ENCODE measurements around the gene NFIA. TPM values are rescaled to one million over a fixed set of nuclear protein-coding genes. Genes with fewer than 3 reads are reported as not detected.

The NFIA gene
- total RNA-seq, 1 experiment from 2014 or later, result 65.4 TPM

DNA sequence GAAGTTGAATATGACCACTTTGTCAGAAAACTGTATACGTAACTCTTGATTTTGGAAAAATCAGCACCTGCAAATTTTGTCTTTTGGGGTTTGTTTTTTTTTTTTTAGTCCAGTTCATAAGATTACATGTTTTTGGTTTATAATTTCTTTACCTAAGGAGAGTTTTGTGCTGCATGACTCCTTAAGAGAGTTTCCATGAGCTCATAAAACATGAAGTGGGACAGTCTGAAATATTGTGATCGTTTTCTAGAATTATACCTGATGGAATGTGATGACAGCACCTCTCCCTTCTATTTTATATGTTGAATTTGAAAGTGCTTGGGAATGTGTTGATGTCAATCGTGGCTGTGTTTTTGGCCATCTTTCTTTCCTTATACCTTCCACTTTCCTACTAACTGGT is 158.5 kb downstream of the NFIA start:
- BruUV-seq (replicated peaks), result no TSS peak
- TF ChIP-seq EZH2 (IDR thresholded peaks at IDR 0.05; ENCODE audit: borderline replicate concordance, low read depth, low read length, poor library complexity, severe bottlenecking), result no peak
- TF ChIP-seq, protein P1, sequence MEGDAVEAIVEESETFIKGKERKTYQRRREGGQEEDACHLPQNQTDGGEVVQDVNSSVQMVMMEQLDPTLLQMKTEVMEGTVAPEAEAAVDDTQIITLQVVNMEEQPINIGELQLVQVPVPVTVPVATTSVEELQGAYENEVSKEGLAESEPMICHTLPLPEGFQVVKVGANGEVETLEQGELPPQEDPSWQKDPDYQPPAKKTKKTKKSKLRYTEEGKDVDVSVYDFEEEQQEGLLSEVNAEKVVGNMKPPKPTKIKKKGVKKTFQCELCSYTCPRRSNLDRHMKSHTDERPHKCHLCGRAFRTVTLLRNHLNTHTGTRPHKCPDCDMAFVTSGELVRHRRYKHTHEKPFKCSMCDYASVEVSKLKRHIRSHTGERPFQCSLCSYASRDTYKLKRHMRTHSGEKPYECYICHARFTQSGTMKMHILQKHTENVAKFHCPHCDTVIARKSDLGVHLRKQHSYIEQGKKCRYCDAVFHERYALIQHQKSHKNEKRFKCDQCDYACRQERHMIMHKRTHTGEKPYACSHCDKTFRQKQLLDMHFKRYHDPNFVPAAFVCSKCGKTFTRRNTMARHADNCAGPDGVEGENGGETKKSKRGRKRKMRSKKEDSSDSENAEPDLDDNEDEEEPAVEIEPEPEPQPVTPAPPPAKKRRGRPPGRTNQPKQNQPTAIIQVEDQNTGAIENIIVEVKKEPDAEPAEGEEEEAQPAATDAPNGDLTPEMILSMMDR (conservative IDR thresholded peaks at IDR 0.05; ENCODE audit: low read depth, low read length), result no peak
- Histone ChIP-seq H3K4me3 (ENCODE audit: low read depth, low read length, poor library complexity, severe bottlenecking) (no peak overlapping the region), H3K4me1 (ENCODE audit: insufficient read depth, low read length, poor library complexity, severe bottlenecking) (peaks cover 57% of the 10 kb centered on the region), H3K27me3 (replicated peaks; ENCODE audit: insufficient read depth, low read depth, low read length, poor library complexity) (no peaks in the 10 kb centered on the region), H3K9me3 (ENCODE audit: low read depth, low read length, poor library complexity, severe bottlenecking) (no peaks in the 10 kb centered on the region), H3K36me3 (ENCODE audit: insufficient read depth, low read length, poor library complexity, severe bottlenecking) (no peaks in the 10 kb centered on the region), H3K27ac (ENCODE audit: low read depth, low read length, poor library complexity, severe bottlenecking) (no peak overlapping the region)
- intact Hi-C loops (cut with micrococcal nuclease; ENCODE audit: unreplicated experiment), result no loop called here
- POLR2A ChIA-PET (ENCODE audit: low non-redundant PET), result no interaction called here
- DNase-seq (ENCODE audit: low spot score), result no peak
- CTCF ChIA-PET, result no interaction called here

DNA sequence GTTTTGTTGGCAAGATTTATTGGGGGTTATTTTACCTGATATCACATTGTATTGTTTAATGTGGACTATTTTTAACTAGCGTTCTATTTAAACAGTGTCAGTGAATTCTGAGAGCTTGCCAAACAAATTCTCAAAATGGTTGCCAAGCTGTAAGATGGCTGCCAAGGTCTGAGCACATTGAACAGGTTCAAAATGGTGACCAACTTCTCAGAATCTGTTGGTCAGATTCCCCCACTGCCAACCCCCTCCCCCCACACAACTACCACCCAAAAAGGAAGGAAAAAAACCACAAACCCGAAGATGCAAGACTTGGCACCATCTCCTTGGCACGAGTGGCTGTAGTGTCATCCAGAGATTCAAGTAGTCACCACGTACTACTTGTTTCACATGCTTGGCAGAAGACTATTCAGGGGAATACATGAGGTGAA is 159.1 kb downstream of the NFIA start:
- Histone ChIP-seq H3K27me3 (replicated peaks; ENCODE audit: insufficient read depth, low read depth, low read length, poor library complexity) (no peaks in the 10 kb centered on the region), H3K9me3 (ENCODE audit: low read depth, low read length, poor library complexity, severe bottlenecking) (no peaks in the 10 kb centered on the region), H3K36me3 (ENCODE audit: insufficient read depth, low read length, poor library complexity, severe bottlenecking) (no peaks in the 10 kb centered on the region), H3K27ac (ENCODE audit: low read depth, low read length, poor library complexity, severe bottlenecking) (no peak overlapping the region), H3K4me1 (ENCODE audit: insufficient read depth, low read length, poor library complexity, severe bottlenecking) (peaks cover 57% of the 10 kb centered on the region), H3K4me3 (ENCODE audit: low read depth, low read length, poor library complexity, severe bottlenecking) (no peak overlapping the region)
- no peak for DNase-seq (ENCODE audit: low spot score)
- TF ChIP-seq, protein P1 (conservative IDR thresholded peaks at IDR 0.05; ENCODE audit: low read depth, low read length), result no peak
- no peak for TF ChIP-seq EZH2 (IDR thresholded peaks at IDR 0.05; ENCODE audit: borderline replicate concordance, low read depth, low read length, poor library complexity, severe bottlenecking)
- intact Hi-C loops (cut with micrococcal nuclease; ENCODE audit: unreplicated experiment), result no loop called here
- ChIA-PET CTCF (no interaction called here), POLR2A (ENCODE audit: low non-redundant PET) (interaction anchor here (0.5 kb wide), 1 partner anchor 103 kb away, joined by 3 read pairs; no protein-coding TSS in a partner anchor)
- BruUV-seq (replicated peaks), result no TSS peak

DNA sequence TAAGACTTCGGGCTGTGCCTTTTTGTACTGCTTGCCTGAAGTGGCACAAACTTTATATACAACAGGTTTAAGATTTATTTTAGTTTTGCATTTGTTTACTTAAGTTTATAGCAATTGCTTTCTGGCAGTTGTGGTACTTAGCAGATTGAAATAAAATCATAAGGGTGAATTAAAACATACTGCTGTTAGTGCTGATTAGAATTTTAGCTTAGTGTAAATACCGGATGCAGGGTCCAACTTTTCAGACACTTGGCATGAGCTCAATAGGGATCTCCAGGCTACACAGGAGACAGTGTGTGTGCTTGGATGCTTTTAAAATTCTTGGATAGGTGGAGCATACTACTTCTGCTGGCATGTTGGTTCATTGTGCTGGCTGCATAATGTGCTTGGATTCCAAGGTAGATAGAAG is 159.6 kb downstream of the NFIA start:
- no peak for DNase-seq (ENCODE audit: low spot score)
- no peak overlapping the region for H3K27ac ChIP-seq (ENCODE audit: low read depth, low read length, poor library complexity, severe bottlenecking)
- intact Hi-C loops (cut with micrococcal nuclease; ENCODE audit: unreplicated experiment), result no loop called here
- H3K9me3 ChIP-seq (ENCODE audit: low read depth, low read length, poor library complexity, severe bottlenecking), result no peaks in the 10 kb centered on the region
- no peaks in the 10 kb centered on the region for H3K27me3 ChIP-seq (replicated peaks; ENCODE audit: insufficient read depth, low read depth, low read length, poor library complexity)
- ChIA-PET CTCF (interaction anchor here (0.5 kb wide), 1 partner anchor 184 kb away, joined by 5 read pairs; no protein-coding TSS in a partner anchor), POLR2A (ENCODE audit: low non-redundant PET) (no interaction called here)
- TF ChIP-seq, protein P1 (conservative IDR thresholded peaks at IDR 0.05; ENCODE audit: low read depth, low read length), result no peak
- H3K36me3 ChIP-seq (ENCODE audit: insufficient read depth, low read length, poor library complexity, severe bottlenecking), result no peaks in the 10 kb centered on the region
- BruUV-seq (replicated peaks), result no TSS peak
- H3K4me3 ChIP-seq (ENCODE audit: low read depth, low read length, poor library complexity, severe bottlenecking), result no peak overlapping the region
- peaks cover 51% of the 10 kb centered on the region for H3K4me1 ChIP-seq (ENCODE audit: insufficient read depth, low read length, poor library complexity, severe bottlenecking)
